ENCODE results near the gene PPFIA2. TPM values are rescaled to one million over a fixed set of nuclear protein-coding genes. Genes with fewer than 3 reads are reported as not detected.

The PPFIA2 gene
- total RNA-seq, 1 donor from 2014 or later, result not detected

GRCh38 chr12:81520064-81520945, 238.8 kb downstream of the PPFIA2 start:
- no peak for DNase-seq (ENCODE audit: low read depth)
- Histone ChIP-seq H3K27me3 (ENCODE audit: control insufficient read depth, insufficient read depth, low read length) (no peaks in the 10 kb centered on the region), H3K36me3 (ENCODE audit: control insufficient read depth, insufficient read depth, low read length) (no peaks in the 10 kb centered on the region), H3K4me3 (ENCODE audit: low read depth, low read length) (no peak overlapping the region)
- no peak for TF ChIP-seq CTCF (IDR thresholded peaks at IDR 0.05; ENCODE audit: insufficient read depth, low read length, poor library complexity, severe bottlenecking)

GRCh38 chr12:81518638-81519037, 240.5 kb downstream of the PPFIA2 start:
- no peak for TF ChIP-seq CTCF (IDR thresholded peaks at IDR 0.05; ENCODE audit: insufficient read depth, low read length, poor library complexity, severe bottlenecking)
- no peak overlapping the region for H3K4me3 ChIP-seq (ENCODE audit: low read depth, low read length)

GRCh38 chr12:81517296-81517695, 241.9 kb downstream of the PPFIA2 start:
- no peak for TF ChIP-seq CTCF (IDR thresholded peaks at IDR 0.05; ENCODE audit: insufficient read depth, low read length, poor library complexity, severe bottlenecking)

More at GRCh38 chr12:81518638-81519037, 240.5 kb downstream of the PPFIA2 start:
- no peaks in the 10 kb centered on the region for H3K36me3 ChIP-seq (ENCODE audit: control insufficient read depth, insufficient read depth, low read length)
- no peaks in the 10 kb centered on the region for H3K27me3 ChIP-seq (ENCODE audit: control insufficient read depth, insufficient read depth, low read length)
- DNase-seq (ENCODE audit: low read depth), result no peak

GRCh38 chr12:81502912-81503695, 256.0 kb downstream of the PPFIA2 start:
- H3K4me3 ChIP-seq (ENCODE audit: low read depth, low read length), result no peak overlapping the region
- no peaks in the 10 kb centered on the region for H3K36me3 ChIP-seq (ENCODE audit: control insufficient read depth, insufficient read depth, low read length)
- no peak for TF ChIP-seq CTCF (IDR thresholded peaks at IDR 0.05; ENCODE audit: insufficient read depth, low read length, poor library complexity, severe bottlenecking)
- peak; percentile 67 for DNase-seq (ENCODE audit: low read depth)
- H3K27me3 ChIP-seq (ENCODE audit: control insufficient read depth, insufficient read depth, low read length), result no peaks in the 10 kb centered on the region

More at GRCh38 chr12:81517296-81517695, 241.9 kb downstream of the PPFIA2 start:
- no peaks in the 10 kb centered on the region for H3K36me3 ChIP-seq (ENCODE audit: control insufficient read depth, insufficient read depth, low read length)
- H3K4me3 ChIP-seq (ENCODE audit: low read depth, low read length), result no peak overlapping the region
- no peak for DNase-seq (ENCODE audit: low read depth)
- no peaks in the 10 kb centered on the region for H3K27me3 ChIP-seq (ENCODE audit: control insufficient read depth, insufficient read depth, low read length)

GRCh38 chr12:81500788-81501187, 258.4 kb downstream of the PPFIA2 start:
- H3K36me3 ChIP-seq (ENCODE audit: control insufficient read depth, insufficient read depth, low read length), result no peaks in the 10 kb centered on the region
- TF ChIP-seq CTCF (IDR thresholded peaks at IDR 0.05; ENCODE audit: insufficient read depth, low read length, poor library complexity, severe bottlenecking), result no peak
- no peak for DNase-seq (ENCODE audit: low read depth)
- H3K27me3 ChIP-seq (ENCODE audit: control insufficient read depth, insufficient read depth, low read length), result no peaks in the 10 kb centered on the region
- no peak overlapping the region for H3K4me3 ChIP-seq (ENCODE audit: low read depth, low read length)

Measured in kidney epithelial cell (primary cell).